GM19455 (cell line): ENCODE measurements around the gene SLITRK2.

Experiments used
- ATAC-seq: cut with Tn5 transposase; IDR thresholded peaks from one replicate; pipeline ENCODE4 v1.9.1; 2021; ENCODE audit not compliant: unreplicated experiment

The SLITRK2 gene, protein sequence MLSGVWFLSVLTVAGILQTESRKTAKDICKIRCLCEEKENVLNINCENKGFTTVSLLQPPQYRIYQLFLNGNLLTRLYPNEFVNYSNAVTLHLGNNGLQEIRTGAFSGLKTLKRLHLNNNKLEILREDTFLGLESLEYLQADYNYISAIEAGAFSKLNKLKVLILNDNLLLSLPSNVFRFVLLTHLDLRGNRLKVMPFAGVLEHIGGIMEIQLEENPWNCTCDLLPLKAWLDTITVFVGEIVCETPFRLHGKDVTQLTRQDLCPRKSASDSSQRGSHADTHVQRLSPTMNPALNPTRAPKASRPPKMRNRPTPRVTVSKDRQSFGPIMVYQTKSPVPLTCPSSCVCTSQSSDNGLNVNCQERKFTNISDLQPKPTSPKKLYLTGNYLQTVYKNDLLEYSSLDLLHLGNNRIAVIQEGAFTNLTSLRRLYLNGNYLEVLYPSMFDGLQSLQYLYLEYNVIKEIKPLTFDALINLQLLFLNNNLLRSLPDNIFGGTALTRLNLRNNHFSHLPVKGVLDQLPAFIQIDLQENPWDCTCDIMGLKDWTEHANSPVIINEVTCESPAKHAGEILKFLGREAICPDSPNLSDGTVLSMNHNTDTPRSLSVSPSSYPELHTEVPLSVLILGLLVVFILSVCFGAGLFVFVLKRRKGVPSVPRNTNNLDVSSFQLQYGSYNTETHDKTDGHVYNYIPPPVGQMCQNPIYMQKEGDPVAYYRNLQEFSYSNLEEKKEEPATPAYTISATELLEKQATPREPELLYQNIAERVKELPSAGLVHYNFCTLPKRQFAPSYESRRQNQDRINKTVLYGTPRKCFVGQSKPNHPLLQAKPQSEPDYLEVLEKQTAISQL

DNA sequence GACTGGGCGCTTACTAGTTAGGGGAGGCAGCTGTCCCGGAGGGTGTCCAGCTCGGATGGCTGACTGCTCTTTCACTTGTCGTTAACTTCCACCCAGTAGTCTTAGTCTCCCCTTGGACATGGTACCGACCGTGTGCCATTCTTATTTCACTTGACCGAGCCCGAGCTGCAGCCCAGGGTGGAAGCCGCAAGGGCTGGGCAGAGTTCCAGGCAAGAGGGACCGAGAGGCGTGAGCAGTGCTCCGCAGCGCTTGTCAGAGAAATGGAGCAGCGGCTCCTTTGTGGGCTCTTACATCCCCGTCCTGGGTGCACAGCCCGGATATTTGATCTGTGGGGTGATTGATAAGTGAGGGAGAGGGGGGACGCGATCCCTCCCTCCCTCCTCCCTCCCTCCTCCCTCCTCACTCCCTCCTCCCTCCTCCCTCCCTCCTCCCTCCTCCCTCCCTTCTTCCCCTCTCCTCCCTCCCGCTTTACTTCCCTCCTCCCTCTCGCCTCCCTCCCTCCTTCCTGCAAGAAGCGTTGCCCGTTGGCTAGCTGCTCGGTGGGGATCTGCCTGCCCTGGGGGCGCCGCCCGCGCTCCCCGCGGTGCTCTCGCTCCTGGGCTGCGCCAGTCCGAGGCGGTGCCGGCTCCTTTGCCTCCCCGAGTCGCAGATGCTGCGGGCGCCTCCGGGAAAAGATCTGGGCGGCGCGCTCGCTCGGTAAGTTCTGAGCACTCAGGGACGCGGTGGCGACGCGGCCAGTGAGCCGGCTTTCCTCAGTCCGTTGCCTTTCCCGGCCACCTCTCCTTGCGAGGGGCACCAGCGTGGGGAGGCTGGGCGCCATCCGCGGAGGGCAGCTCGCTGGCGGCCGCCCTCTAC lies at the start of gene SLITRK2:
Gene SLITRK2 (plus strand): TSS at position 499 of the 855 bp plus-strand sequence. CDS start 4,597 bp downstream, outside the sequence.
- no peak for ATAC-seq

DNA sequence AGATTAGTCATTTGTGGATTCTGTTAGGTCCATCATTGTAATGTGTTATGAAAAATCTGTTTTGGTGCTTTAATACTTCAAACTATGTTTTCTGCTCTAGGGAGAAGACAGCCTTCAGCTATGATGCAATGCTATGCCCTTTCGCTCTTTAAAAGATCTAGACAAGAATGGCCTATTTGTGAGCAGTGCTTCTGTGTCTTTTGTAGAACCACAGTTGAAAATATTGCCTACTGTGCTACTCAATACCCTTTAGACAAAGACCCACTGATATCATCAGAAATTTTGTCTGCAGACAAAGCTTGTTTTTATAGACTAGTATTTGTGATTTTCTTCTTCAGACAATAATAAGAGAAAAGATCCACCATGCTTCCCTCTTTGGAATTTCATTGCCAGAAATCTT lies 44.6 kb upstream of the SLITRK2 start:
- no peak for ATAC-seq

DNA sequence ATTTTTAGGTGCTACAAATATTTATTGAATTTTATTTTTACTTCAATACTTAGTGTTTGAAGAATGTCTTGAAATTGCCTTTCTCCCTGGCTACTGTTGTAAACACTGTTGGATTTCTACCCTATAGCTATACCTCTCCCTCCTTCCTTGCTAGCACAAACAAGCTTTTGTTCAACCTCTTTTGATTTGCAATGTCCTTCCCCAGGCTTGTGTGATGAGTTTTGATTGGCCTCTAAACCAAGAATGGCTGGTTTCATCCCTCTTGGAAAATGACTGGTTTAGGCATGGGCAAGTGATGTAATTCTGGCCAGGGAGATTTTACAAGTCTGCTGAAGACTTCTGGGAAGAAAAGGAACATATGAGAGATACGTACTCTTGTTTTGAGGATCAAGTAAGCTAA lies 25.3 kb upstream of the SLITRK2 start:
- no peak for ATAC-seq

DNA sequence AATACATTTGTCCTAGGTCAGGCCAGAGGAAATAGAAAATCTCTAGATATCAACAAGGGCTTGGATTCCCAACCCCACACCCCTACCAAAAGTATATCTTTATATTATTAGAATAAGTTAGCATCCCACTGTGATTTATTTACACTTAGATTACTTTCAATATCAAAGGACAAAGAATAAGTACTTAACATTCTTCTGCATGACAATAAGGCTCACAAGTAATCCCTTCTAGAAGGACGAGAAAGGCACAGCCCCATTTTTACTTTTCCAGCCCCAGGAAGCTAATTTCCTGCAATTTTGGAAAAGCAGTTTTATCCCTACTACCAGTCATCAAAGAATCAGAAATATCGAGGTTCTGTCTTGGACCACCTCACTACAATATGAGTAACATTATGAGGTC lies 14.1 kb upstream of the SLITRK2 start:
- ATAC-seq, result no peak

DNA sequence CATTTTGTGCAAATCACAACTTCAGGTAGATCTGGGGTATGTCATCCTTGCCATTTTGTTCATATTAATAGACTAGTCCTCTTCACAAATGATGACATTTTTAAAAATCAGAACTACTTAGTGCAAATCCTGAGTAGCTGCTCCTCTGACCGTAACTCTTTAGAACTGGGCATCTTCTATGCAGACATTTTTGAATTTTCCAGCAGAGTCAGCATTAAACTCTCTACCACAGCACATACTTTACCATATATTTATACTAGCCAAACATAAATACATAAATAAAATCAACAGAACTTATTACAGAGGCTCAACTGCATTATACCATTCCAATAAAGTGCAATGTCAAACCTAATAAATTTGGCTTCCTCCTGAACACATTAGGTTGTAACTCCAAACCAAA lies 4.5 kb upstream of the SLITRK2 start:
- no peak for ATAC-seq

DNA sequence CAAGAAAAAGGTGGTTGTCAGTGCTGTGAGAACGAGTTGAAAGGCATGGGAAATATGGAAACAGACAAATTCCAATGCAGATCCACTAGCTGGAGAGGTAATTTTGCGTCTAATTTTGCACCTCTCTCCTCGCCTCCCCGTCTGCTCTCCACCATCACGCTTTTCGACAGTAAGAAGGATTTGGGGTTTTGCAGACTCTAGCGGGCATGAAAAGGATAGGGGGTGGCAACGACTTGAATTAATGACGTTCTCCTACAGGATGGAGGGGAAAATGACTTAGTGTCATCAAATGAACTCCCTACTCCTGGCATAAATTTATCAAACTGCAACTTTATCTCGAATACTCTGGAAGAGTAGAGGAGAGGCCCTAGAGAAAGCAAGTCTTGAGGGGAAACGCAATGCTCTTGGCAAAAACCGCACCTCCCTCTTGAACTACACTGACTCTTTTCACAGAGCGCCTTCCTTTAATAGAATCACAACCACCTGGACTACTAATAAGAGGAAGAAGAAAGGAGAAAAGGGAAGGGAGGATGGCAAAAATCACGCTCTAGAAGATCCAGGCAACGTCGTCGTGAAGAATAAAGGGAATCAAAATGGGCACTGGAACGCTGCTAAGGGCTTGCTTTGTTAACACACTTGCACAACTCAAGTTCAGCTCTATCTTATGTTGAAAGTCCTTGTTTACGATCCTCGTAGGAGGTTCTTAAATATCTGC lies 871 bp upstream of the SLITRK2 start:
- ATAC-seq, result no peak

DNA sequence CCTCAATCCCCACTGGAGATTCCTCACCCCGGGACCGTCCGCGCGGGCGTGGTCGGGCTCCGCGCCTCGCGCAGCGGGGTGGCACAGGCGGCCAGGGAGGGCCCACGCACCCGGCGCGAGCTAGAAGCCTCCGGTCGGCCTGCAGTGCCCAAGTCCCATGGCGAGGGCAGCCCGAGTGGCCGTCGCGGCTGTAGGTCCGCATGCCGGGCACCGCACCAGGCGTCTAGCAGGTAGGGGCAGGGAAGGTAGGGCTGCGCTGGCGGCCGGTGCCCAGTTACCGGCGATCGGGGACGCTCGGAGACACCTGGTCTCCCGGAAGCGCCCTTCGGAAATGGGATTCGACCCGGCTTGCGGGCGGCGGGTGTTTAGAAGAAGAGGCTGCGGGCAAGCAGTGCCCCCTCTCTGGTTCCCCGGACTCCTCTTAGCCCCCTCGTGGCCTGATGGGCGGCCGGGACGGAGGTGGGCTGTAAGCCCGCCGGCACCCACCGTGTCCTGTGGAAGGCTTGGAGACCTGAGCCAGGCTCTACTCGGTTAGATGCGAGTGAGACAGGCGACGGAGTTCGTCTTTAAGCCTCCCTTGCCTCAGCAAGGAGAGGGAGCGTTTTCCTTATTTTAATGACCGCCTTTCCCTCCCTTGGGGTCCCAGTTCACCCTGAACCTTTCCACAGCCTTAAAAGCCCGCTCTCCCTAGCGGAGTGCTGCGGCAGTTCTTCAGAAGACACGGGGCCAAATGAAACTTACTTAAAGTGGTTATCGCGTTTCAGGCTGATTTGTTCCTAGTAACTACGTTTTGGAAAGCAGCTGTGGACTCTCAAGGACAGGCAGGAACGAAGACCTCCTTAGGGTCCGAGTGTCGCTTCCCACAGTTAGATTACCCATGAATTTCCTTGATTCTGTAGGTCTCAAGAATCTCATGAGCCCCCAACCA lies 821 bp downstream of the SLITRK2 start:
- ATAC-seq, result no peak

DNA sequence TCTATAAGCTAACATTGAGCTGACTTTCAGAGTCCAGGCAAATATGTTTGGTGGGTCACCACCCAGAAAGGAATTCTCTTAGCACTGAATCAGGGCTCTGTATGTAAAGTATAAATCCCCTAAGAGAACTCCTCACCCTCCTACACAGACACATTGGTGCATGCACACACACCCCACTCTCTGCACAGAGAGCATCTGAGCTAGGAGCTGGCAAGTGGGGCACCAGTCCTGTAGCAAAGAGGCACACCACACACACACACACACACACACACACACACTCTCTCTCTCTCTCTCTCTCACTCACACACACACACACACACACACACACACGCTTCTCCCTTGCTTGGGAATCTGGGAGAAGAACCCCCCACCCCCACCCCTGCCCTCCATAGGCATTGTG lies 3.2 kb downstream of the SLITRK2 start:
- no peak for ATAC-seq

DNA sequence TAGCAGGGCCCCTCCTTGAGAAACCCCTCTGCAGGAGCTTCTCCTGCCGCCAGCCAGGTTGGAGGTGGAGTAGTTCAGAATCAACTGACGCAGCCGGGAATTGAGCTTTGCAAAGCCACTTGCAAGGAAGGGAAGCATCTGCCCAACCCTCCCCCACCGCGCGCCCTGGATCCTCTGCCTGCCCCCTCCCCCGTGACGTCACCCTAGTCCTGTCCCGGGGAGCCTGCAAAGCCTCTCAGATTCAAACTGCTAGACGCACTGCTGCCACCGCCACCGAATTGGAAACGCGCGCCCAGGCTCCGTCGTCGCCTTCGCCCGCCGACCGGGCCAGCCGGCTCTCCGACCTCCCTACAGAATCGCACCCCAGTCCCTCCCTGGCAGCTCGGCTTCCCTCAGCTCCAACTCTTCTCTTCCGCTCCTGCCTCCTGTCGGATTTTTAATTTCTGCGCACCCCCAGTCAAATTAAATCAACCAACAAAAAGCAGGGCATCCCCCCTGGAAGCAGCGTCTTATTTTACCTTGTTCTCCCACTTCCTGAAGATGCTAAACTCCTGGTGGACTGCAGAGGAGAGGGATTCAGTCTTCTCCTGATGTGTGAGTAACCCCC lies 3.8 kb downstream of the SLITRK2 start:
- ATAC-seq, result no peak

DNA sequence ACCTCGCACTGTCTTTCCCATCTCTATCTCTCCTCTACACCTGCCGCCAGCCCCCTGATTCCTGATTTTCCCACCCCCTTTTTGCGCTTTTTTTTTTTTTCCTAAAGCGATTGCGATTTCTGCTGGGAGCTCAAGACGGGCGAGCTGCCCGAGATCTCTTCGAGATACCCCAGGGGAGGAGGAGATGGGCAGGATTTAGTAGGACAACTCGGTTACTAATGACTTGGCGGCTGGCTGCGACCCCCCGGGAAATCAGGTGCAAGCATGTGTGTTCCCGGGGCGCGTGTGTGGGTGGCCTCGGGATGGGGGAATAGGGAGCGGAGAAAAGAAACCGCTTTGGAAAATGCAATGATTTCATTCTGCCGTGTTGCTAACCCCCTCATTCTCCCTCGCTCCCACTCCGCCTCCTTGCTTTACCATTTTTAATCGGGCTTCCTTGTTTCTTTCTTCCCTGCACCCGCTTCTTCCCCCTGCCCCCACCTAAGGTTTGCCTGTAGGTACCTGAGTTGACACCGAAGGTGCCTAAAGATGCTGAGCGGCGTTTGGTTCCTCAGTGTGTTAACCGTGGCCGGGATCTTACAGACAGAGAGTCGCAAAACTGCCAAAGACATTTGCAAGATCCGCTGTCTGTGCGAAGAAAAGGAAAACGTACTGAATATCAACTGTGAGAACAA lies 4.4 kb downstream of the SLITRK2 start:
- no peak for ATAC-seq

DNA sequence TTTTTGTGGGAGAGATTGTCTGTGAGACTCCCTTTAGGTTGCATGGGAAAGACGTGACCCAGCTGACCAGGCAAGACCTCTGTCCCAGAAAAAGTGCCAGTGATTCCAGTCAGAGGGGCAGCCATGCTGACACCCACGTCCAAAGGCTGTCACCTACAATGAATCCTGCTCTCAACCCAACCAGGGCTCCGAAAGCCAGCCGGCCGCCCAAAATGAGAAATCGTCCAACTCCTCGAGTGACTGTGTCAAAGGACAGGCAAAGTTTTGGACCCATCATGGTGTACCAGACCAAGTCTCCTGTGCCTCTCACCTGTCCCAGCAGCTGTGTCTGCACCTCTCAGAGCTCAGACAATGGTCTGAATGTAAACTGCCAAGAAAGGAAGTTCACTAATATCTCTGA lies 5.5 kb downstream of the SLITRK2 start:
- ATAC-seq, result no peak

DNA sequence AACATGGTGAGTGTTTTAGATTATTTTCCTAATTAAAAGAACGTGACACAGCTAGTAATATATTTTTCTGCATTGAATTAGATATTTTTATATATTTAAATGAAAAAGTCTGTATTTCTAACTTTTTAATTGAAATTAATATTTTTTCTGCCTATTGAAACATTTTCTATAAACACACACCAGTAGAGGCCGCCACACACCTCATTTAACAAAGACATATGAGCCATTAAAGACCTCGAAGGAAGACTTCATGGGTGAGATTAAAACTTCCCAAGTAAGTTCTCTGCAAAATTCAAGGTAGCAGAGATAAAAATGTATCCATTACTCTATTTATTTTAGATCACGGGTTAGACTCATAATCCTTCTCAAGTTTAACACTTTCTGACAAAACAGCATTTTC lies 8.3 kb downstream of the SLITRK2 start:
- ATAC-seq, result no peak

DNA sequence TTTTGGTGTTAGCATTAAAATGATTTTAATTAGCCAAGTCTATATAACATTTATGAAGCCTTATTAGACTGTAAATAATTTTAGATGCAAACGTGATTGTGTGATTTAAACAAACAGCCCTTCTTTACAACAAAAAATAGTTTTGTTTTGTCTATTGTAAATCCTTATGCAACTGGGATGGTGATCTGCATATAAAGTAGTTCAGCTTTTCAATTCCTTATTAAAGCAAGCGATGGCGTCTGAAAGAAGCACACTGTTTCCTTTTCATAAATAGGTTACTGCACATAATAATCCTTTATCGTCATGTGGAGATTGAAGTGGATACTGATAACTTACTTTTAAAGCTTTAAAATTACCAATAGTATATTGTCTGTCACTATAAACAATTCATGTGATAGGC lies 8.8 kb downstream of the SLITRK2 start:
- ATAC-seq, result no peak

DNA sequence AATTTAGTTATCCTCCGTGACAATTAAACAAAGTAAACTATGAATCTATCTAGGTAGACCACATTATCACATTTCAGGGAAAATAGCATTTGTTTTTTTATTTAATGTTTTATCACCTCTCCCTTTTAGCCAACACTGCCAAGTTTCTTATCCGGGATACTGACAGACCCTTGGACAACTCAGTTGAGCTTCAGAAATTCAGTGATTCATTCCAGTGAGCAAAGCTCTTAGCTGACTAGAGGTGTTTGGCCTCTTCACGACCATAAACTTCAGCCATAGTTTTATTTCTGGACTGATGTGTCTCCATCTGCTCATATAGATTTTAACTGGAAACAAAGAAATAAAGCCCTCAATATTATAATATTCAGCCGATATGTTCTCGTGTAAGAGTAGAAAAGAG lies 15.2 kb downstream of the SLITRK2 start:
- ATAC-seq, result no peak

DNA sequence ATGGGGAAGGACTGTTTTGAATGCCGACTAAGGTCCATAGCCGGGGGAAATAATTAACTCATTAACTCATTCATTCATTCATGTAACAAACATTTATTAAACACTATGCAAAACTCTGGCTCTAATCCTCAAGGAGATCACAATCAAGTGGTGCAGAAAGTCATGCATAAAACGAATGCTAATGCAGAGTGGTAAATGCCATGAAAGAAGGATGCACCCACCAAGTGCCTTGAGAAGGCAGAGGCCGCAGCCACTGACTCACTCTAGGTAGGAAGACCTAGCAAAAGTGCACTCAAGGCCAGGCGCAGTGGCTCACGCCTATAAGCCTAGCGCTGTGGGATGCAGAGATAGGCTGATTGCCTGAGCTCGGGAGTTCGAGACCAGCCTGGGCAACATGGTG lies 22.9 kb downstream of the SLITRK2 start:
- no peak for ATAC-seq

DNA sequence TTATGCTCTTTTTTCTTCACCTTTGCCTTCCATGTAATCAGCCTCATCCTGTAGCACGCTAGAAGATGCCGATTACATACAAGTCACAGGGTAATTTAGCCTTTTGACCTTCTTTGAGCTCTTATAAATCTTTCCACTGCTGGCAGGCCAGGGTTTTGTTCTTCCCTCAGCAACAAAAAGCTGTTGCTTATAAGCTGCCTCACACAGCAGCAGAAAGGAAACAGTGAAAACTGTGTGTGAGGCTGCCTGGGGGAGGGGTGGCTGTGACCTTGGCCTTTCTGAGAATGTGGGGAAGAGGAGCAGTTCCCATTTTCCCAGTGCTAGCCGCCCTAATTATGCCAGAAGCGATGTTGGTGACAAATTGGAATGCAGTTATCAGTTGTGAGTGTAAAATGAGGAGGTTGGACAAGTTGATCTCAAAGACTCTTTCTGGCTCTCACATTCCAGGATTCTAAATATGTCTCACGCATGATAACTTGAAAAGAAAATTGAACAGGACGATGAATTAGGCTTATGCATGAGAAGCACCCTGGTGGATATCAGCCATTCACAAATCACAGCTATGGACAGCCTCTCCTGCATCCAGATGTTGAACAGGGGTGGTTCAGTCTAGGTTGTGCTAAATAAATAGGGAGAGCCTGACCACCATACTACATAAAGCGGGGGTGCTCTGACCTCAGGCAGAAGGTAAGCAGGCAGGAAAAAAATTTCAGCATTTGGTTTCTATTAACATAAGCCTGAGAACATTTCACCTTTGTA lies 25.7 kb downstream of the SLITRK2 start:
- no peak for ATAC-seq

DNA sequence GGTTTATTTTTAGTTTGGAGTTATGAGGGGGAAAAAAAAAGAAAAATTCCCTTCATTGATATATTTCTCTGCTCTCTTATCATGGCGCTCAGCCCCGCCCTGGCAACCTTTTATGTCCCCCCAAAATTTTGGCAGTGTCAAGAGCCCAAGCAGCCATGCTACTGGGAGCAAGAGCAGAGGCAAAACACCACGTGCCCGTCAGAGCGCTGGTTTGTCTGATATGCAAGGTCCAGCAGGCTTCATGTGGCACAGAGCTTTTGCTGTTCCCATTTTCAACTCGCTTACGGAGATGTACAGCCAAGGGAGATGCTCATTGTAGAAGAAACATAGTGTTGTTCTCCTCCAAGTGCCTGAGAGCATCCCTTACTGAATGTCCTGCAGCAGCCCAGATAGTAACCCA lies 27.3 kb downstream of the SLITRK2 start:
- no peak for ATAC-seq

DNA sequence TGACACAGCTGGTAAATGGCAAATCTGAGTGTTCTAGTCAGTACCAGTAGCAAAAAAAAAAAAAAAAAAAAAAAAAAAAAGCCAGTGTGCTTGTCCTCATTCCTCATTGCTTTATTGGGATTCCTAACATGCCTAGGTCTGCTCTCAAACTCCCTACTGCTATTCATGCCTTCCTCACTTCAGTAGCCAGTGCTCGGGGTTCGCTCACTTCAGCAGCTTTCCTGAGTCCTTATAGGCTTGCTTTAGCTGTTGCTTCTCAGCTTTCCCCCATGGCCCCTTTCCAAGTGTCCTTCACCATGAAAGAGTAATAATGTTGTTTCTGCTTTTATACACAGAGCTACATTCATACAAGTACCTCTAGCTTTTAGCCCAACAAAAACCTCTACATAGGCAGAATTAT lies 30.8 kb downstream of the SLITRK2 start:
- ATAC-seq, result no peak
